Left ventricle myocardium inferior (tissue), 1 donor: ENCODE data around the gene SSH2. TPM values are rescaled to one million over a fixed set of nuclear protein-coding genes. Genes with fewer than 3 reads are reported as not detected.

Experiments used
- DNase-seq: peaks from one replicate; pipeline ENCODE4 v3.0.0-alpha.2; 2020
- H3K27ac ChIP-seq: fragments of 200-600 bp; replicated peaks from 2 replicates; pipeline ENCODE4 v1.8.0; 2021
- H3K27me3 ChIP-seq: fragments of 200-600 bp; 2 replicates; pipeline ENCODE4 v1.8.0; 2021; ENCODE audit warnings: low read depth
- H3K36me3 ChIP-seq: fragments of 200-600 bp; 2 replicates; pipeline ENCODE4 v1.8.0; 2021
- H3K4me1 ChIP-seq: fragments of 200-600 bp; 2 replicates; pipeline ENCODE4 v1.8.0; 2021
- H3K4me3 ChIP-seq: fragments of 200-600 bp; 2 replicates; pipeline ENCODE4 v1.8.0; 2021; ENCODE audit warnings: mild to moderate bottlenecking, moderate library complexity
- H3K9me3 ChIP-seq: fragments of 200-600 bp; replicated peaks from 2 replicates; pipeline ENCODE4 v1.8.0; 2021
- intact Hi-C: fragments of 100-400 bp; cut with micrococcal nuclease; formaldehyde crosslinking; loops from one replicate; pipeline ENCODE4 v1.11.0; 2022
- total RNA-seq: library from RNA; stranded (reverse); fragmentation: NEBNext Ultra II Directional; extraction: Animal tissue kit (Norgen Biotek cat#: 25700); gene quantifications from one replicate; pipeline ENCODE4 v1.2.1, GENCODE V29; 2021
- TF ChIP-seq, protein P1 (sequence below): fragments of 200-600 bp; IDR thresholded peaks from 2 replicates; pipeline ENCODE4 v1.8.0; 2021; ENCODE audit warnings: antibody characterized with exemption, mild to moderate bottlenecking, borderline replicate concordance
- donor health status: DM: no; HTN: yes; CAD: no; lungs with severe emphysema.

The SSH2 gene
- total RNA-seq, 1 donor from 2014 or later = 28.6 TPM

DNA sequence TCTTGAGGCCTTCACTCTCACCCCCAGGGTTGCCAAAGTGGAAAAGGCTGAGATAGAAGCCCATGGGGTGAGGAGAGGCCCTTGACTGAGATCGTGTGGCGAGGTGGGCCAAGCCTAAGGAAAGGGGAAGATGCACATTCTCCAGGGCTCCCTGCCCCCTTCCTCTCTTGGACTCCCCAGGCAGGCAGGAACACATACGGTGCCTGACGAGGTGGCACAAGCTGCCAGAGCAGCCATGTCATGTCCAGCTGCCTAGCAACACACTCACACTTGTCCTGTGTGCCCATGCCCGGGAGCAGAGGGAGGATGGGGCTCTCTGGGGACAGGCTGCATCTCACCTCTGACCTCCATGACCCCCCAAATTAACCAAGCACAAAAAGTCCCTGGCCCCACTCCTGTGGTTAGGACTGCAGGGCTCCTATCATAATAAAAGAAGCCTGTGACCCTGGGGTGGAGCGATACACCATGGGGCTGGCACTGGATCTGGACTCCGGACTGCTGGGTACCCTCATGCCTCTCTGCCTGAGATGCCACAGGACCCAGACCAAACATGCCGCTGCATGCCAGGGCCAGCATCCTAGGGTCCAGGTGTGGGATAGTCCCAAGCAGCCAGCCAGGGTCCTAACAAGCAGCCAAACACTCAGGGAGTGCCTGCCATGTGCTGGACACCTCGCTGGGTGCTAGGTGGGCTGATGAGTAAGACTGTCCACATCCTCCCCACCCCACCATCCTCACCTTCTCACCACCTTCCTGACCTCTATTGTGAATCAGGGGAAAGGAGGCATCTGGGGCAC is 343.2 kb downstream of the SSH2 start:
- intact Hi-C loops = no loop called here
- H3K27ac ChIP-seq = peak overlapping the region; percentile 93
- H3K27me3 ChIP-seq = no peaks in the 10 kb centered on the region
- peaks cover 15% of the 10 kb centered on the region for H3K36me3 ChIP-seq
- peak overlapping the region; percentile 95 for H3K4me3 ChIP-seq
- DNase-seq = no peak
- H3K9me3 ChIP-seq = no peaks in the 10 kb centered on the region
- peaks cover 86% of the 10 kb centered on the region for H3K4me1 ChIP-seq
- TF ChIP-seq, protein P1, sequence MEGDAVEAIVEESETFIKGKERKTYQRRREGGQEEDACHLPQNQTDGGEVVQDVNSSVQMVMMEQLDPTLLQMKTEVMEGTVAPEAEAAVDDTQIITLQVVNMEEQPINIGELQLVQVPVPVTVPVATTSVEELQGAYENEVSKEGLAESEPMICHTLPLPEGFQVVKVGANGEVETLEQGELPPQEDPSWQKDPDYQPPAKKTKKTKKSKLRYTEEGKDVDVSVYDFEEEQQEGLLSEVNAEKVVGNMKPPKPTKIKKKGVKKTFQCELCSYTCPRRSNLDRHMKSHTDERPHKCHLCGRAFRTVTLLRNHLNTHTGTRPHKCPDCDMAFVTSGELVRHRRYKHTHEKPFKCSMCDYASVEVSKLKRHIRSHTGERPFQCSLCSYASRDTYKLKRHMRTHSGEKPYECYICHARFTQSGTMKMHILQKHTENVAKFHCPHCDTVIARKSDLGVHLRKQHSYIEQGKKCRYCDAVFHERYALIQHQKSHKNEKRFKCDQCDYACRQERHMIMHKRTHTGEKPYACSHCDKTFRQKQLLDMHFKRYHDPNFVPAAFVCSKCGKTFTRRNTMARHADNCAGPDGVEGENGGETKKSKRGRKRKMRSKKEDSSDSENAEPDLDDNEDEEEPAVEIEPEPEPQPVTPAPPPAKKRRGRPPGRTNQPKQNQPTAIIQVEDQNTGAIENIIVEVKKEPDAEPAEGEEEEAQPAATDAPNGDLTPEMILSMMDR = no peak

DNA sequence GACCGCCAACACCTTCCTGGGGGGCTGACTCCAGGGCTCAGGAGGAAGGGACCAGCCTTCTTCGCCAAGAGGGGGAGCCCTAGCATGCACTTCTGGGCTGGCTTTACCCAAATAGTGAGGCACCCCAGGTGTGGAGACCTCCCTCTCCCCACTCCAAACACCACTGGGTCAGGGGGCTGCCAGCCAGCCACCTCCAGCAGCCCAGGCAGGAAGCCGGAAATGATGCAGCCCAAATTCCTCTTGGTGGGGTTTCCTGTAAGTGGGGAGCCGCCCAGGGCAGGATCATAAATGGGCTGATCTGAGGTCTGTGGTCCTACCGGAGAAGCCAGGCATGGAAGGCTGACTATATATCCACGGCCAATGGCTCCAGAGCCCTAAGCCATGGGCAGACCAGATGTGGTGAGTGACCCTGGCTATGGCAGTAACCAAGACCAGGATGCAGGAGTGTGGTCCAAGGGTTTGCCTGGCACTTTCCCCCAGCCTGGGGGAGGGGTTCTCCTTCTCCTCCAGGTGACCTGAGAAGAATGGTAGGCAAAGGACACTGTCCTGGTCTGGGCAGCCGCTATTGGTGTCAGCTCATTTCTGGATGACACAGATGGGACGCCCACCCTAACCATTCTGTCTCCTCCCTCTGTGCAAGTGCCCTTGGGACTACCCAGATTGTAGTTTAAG is 344.8 kb downstream of the SSH2 start:
- no peak for DNase-seq
- H3K27me3 ChIP-seq = no peaks in the 10 kb centered on the region
- H3K36me3 ChIP-seq = peaks cover 30% of the 10 kb centered on the region
- H3K27ac ChIP-seq = peak overlapping the region; percentile 93
- TF ChIP-seq, protein P1 = peak; percentile 26
- H3K4me3 ChIP-seq = peak overlapping the region; percentile 95
- H3K9me3 ChIP-seq = no peaks in the 10 kb centered on the region
- peaks cover 79% of the 10 kb centered on the region for H3K4me1 ChIP-seq
- intact Hi-C loops = no loop called here

DNA sequence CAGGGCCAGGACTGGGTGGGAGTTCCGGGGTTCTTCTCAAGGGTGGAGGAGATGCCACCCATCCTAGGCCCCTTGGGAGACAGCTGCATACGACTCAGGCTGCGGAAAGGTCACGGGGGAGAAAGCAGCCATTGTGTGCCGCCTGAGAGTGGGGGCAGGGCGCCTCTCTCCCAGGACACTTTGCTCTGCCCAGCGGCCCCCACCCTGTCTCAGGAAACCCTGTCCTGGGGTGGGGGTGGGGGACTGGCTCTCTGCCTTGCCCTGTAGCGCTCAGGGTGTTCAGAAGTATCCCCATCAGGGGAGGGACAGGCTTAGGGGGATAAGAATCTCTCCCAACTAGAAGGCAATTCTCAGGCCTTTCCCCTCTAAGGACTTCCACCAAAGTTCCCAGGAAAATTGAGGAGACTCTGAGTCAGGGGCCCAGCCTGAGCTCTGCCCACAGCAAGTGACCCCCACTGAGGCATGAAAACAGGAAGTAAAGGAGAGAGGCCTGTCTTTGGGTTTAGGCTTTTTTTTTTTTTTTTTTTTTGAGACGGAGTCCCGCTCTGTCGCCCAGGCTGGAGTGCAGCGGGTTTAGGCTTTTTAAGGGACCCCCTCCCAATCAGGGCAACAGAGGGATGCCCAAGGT is 345.5 kb downstream of the SSH2 start:
- H3K9me3 ChIP-seq = no peaks in the 10 kb centered on the region
- TF ChIP-seq, protein P1 = no peak
- no peaks in the 10 kb centered on the region for H3K27me3 ChIP-seq
- H3K36me3 ChIP-seq = peaks cover 37% of the 10 kb centered on the region
- peaks cover 76% of the 10 kb centered on the region for H3K4me1 ChIP-seq
- intact Hi-C loops = no loop called here
- peak; percentile 55 for DNase-seq
- H3K27ac ChIP-seq = peak overlapping the region; percentile 93
- H3K4me3 ChIP-seq = peak overlapping the region; percentile 95

DNA sequence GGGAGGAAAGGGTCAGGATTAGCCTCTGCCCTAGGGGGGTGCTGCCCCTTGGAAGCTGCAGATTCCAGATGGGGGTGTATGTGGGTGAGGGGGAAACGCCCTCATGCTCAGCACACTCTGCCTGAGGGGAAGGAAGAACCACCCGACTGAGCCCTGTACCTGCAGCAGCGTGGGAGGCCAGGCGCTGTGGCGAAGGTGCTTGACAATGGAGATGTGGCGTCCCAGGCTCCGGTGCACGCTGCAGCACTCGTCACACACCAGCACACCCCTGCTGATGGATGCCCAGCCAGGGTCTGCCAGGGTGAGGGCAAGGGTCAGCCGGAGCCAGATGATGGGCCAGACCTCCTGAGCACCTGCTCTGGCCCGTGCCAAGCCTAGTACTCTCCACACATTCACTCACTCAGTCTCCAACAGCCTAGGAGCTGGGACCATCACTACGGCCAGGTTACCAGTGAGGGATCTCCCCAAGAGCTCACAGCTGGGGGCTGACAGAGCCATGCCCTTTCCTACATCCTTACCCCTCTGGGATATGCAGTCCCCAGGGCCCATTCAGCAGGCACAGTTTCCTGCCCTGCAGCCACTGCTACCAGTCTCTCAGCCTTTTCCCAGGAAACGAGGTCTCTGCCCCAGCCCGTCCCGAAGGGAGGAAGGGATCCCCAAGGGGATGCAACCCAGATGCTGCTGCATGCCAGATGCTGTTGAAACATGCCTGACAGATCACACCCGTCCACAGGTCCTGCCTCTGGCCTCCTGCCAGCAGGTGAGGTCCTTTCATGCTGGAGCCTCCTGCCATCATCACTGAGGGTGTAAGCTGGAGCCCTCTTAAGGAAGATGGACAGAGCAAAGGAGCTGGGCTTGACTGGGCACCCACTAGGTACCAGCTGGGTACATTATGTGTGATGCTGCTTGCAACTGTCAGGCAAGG is 346.4 kb downstream of the SSH2 start:
- TF ChIP-seq, protein P1 = no peak
- H3K27ac ChIP-seq = peak overlapping the region; percentile 93
- peaks cover 45% of the 10 kb centered on the region for H3K36me3 ChIP-seq
- DNase-seq = peak; percentile 16
- no peaks in the 10 kb centered on the region for H3K9me3 ChIP-seq
- H3K4me3 ChIP-seq = peak overlapping the region; percentile 95
- no peaks in the 10 kb centered on the region for H3K27me3 ChIP-seq
- H3K4me1 ChIP-seq = peaks cover 71% of the 10 kb centered on the region
- intact Hi-C loops = no loop called here

GRCh38 chr17:29582772-29583171 is 347.3 kb downstream of the SSH2 start:
- no peaks in the 10 kb centered on the region for H3K27me3 ChIP-seq
- H3K27ac ChIP-seq = peak overlapping the region; percentile 93
- H3K36me3 ChIP-seq = peaks cover 54% of the 10 kb centered on the region
- H3K9me3 ChIP-seq = no peaks in the 10 kb centered on the region
- H3K4me1 ChIP-seq = peaks cover 67% of the 10 kb centered on the region
- TF ChIP-seq, protein P1 = no peak
- DNase-seq = no peak
- intact Hi-C loops = no loop called here
- no peak overlapping the region for H3K4me3 ChIP-seq
